A673 (cell line): ENCODE results near the gene TXNRD2. TPM values are rescaled to one million over a fixed set of nuclear protein-coding genes. Genes with fewer than 3 reads are reported as not detected.

ENCODE experiments used
- BruUV-seq: library from RNA; stranded (reverse); fragments of 400-500 nt; replicated peaks from 2 replicates; lab custom pipeline; 2021; lab: Mats Ljungman, UMichigan
- CTCF ChIA-PET: fragments of 300-600 bp; sonication (Branson Sonifier 250); formaldehyde crosslinking; loops from one replicate; lab custom pipeline; 2022; ENCODE audit warnings: antibody characterized with exemption; lab: Charles Lee
- POLR2A ChIA-PET: fragments of 300-600 bp; sonication (Branson Sonifier 250); formaldehyde crosslinking; loops from one replicate; lab custom pipeline; 2022; ENCODE audit warnings: antibody characterized with exemption; ENCODE audit not compliant: low non-redundant PET; lab: Charles Lee
- DNase-seq: peaks from one replicate; pipeline ENCODE4 v3.0.0-alpha.2; 2015; ENCODE audit warnings: low spot score
- H3K27ac ChIP-seq: fragments of 200-600 bp; sonication (generic); 2 replicates; pipeline ENCODE4 v1.5.1; 2016; ENCODE audit warnings: mixed run types, low read depth, mild to moderate bottlenecking, mixed read lengths, antibody characterized with exemption, low read length; ENCODE audit not compliant: poor library complexity, severe bottlenecking
- H3K27me3 ChIP-seq: fragments of 200-600 bp; sonication (generic); replicated peaks from 2 replicates; pipeline ENCODE4 v1.6.1; 2017; ENCODE audit warnings: mixed run types, low read depth, mild to moderate bottlenecking, mixed read lengths, antibody characterized with exemption, low read length; ENCODE audit not compliant: insufficient read depth, poor library complexity
- H3K36me3 ChIP-seq: fragments of 200-600 bp; sonication (generic); 2 replicates; pipeline ENCODE4 v1.6.1; 2016; ENCODE audit warnings: mixed run types, mild to moderate bottlenecking, mixed read lengths, antibody characterized with exemption, low read length; ENCODE audit not compliant: insufficient read depth, poor library complexity, severe bottlenecking
- H3K4me1 ChIP-seq: fragments of 200-600 bp; sonication (generic); 2 replicates; pipeline ENCODE4 v1.6.1; 2017; ENCODE audit warnings: mixed run types, mild to moderate bottlenecking, mixed read lengths, antibody characterized with exemption, low read length; ENCODE audit not compliant: insufficient read depth, poor library complexity, severe bottlenecking
- H3K4me3 ChIP-seq: fragments of 200-600 bp; sonication (generic); 2 replicates; pipeline ENCODE4 v1.5.1; 2016; ENCODE audit warnings: low read depth, mixed run types, mild to moderate bottlenecking, mixed read lengths, low read length; ENCODE audit not compliant: poor library complexity, severe bottlenecking
- H3K9me3 ChIP-seq: fragments of 200-600 bp; sonication (generic); 2 replicates; pipeline ENCODE4 v1.6.1; 2016; ENCODE audit warnings: mixed run types, low read depth, mild to moderate bottlenecking, mixed read lengths, antibody characterized with exemption, low read length; ENCODE audit not compliant: poor library complexity, severe bottlenecking
- CTCF ChIP-seq: fragments of 300-800, 200-600 bp; sonication (generic); conservative IDR thresholded peaks from 2 replicates; pipeline ENCODE4 v1.5.1; 2017; ENCODE audit warnings: low read depth, mild to moderate bottlenecking, antibody characterized with exemption, low read length, moderate library complexity, mixed read lengths
- EZH2 ChIP-seq: fragments of 200-600 bp; sonication (generic); IDR thresholded peaks from 2 replicates; pipeline ENCODE4 v1.6.1; 2017; ENCODE audit warnings: borderline replicate concordance, low read depth, mild to moderate bottlenecking, mixed read lengths, antibody characterized with exemption, low read length; ENCODE audit not compliant: poor library complexity, severe bottlenecking
- intact Hi-C: fragments of 100-400 bp; cut with micrococcal nuclease; formaldehyde crosslinking; loops from one replicate; pipeline ENCODE4 v1.10.0; 2022; ENCODE audit not compliant: unreplicated experiment
- total RNA-seq: library from RNA; stranded (reverse); gene quantifications from 2 replicates; pipeline ENCODE4 v1.2.3, GENCODE V29; 2021

Gene TXNRD2
- total RNA-seq, 1 experiment from 2014 or later = 32.6 TPM

GRCh38 chr22:19969141-19969928 lies 27.7 kb upstream of the TXNRD2 start:
- CTCF ChIA-PET = no interaction called here
- Histone ChIP-seq H3K4me3 (no peak overlapping the region), H3K9me3 (no peaks in the 10 kb centered on the region), H3K4me1 (peaks cover 11% of the 10 kb centered on the region), H3K36me3 (peaks cover 30% of the 10 kb centered on the region), H3K27ac (no peak overlapping the region), H3K27me3 (no peaks in the 10 kb centered on the region)
- intact Hi-C loops = no loop called here
- no TSS peak for BruUV-seq
- no peak for DNase-seq
- POLR2A ChIA-PET = no interaction called here
- TF ChIP-seq EZH2 = no peak
- no peak for TF ChIP-seq CTCF

DNA sequence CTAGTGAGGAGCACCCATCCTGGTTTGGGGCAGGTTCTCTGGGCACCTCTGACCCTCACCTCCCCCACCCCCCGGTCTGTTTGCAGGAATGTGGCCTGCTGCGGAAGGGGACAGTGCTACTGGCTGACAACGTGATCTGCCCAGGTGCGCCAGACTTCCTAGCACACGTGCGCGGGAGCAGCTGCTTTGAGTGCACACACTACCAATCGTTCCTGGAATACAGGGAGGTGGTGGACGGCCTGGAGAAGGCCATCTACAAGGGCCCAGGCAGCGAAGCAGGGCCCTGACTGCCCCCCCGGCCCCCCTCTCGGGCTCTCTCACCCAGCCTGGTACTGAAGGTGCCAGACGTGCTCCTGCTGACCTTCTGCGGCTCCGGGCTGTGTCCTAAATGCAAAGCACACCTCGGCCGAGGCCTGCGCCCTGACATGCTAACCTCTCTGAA lies 26.9 kb upstream of the TXNRD2 start:
- no TSS peak for BruUV-seq
- Histone ChIP-seq H3K36me3 (peaks cover 34% of the 10 kb centered on the region), H3K27ac (no peak overlapping the region), H3K4me1 (peaks cover 9% of the 10 kb centered on the region), H3K4me3 (no peak overlapping the region), H3K27me3 (no peaks in the 10 kb centered on the region), H3K9me3 (no peaks in the 10 kb centered on the region)
- DNase-seq = no peak
- TF ChIP-seq CTCF = no peak
- no peak for TF ChIP-seq EZH2
- ChIA-PET CTCF (no interaction called here), POLR2A (no interaction called here)
- intact Hi-C loops = no loop called here

- no peaks in the 10 kb centered on the region for H3K9me3 ChIP-seq
- ChIA-PET POLR2A (no interaction called here), CTCF (no interaction called here)
- no peaks in the 10 kb centered on the region for H3K27me3 ChIP-seq
- no peak overlapping the region for H3K4me3 ChIP-seq
- DNase-seq = no peak
- TF ChIP-seq EZH2 = no peak
- no peak for TF ChIP-seq CTCF
- H3K36me3 ChIP-seq = peaks cover 34% of the 10 kb centered on the region
- no TSS peak for BruUV-seq
- intact Hi-C loops = no loop called here
- no peak overlapping the region for H3K27ac ChIP-seq
- H3K4me1 ChIP-seq = peaks cover 9% of the 10 kb centered on the region
Measured at GRCh38 chr22:19967850-19968449, 26.3 kb upstream of the TXNRD2 start.
